ENCODE measurements around the gene GLDN.

The GLDN gene

DNA sequence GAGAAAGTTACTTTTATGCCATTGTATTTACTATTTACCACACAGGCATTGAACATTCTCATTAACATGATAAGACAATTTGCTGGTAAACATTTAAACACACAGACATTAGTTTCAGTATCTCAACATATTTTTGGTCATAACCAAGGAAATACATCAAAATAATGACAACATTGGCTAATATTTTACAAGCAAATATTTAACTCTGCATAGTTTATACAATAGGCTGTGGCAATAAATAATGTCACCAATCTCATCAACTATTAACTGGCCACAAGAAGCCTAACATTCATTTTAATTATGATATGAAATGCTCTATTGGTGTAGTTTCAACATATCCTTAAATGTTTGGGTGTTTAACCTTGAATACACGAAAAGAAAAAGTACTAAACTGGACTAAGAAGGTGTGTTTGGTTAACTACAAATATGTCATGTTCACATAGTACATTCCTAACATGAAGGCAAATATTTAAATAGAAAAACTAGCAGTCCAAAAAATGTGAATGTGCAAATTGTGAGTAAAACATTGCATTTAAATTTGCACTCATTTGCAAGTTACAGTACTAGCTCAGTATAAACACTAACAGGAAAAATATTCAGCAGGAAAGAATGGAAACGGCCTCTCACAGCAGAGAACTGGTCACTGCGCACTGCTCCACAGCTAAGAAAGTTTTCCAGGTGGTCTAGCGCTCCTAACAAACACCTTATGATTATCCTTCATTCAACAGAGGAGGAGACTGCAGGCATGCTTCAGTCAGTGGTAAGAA lies 106.6 kb downstream of the GLDN start:
- no peak for ATAC-seq

DNA sequence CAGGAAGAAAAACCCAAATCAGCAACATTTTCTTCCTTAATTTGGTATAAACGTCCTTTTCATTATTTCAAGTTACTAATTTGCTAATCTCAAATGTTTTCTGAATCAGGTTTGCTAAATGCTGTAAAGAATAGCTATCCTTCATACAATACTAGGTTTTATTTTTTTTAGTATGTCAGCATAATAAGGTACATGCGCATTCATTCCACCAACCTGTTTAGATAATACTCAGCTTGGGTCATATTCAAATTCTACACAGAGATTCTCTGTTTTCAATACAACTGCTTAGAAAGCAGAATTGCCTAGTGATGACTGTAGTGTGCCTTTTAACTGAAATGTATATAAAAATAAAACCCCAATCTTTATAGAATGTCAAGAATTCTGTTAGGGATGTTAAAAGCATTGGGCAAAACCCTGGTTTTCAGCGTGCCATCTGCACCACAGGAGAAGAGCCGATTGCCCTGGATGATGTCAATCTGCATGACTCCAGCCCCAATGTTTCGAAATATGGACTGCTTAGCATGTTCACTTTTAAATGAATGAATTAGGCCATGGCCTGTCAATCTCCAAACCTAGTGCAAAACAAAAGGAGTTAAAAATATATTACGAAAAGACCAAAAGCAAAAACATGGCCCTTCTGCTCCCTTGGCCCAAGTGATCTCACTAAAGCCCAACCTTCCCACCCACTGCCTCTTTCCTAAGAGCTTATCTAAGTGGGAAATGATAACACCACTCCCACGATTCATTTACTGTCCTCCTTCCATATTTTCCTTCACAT lies 107.4 kb downstream of the GLDN start:
- ATAC-seq, result no peak

- ATAC-seq, result no peak
Measured at GRCh38 chr15:51450001-51450400, 108.5 kb downstream of the GLDN start.
